ENCODE data around the gene TCEAL4. TPM values are rescaled to one million over a fixed set of nuclear protein-coding genes. Genes with fewer than 3 reads are reported as not detected.
A peak's percentile ranks its signal among the peaks of the same experiment; 100 is the strongest.
"Not testable (repeated sequence)": the region's sequence is repeated elsewhere in the genome, so short reads cannot be mapped to it uniquely, and the experiment has no call there.

TCEAL4 gene
- total RNA-seq, 1 donor from 2014 or later: 92.3 TPM

- Histone ChIP-seq H3K27me3 (no peaks in the 10 kb centered on the region), H3K27ac (peak overlapping the region; percentile 87), H3K4me1 (no peaks in the 10 kb centered on the region), H3K9me3 (no peaks in the 10 kb centered on the region), H3K4me3 (peak overlapping the region; percentile 65), H3K36me3 (no peaks in the 10 kb centered on the region)
- intact Hi-C loops (cut with DNase I): no loop called here
- DNase-seq: no peak
- ATAC-seq: no peak
- TF ChIP-seq, protein P1, sequence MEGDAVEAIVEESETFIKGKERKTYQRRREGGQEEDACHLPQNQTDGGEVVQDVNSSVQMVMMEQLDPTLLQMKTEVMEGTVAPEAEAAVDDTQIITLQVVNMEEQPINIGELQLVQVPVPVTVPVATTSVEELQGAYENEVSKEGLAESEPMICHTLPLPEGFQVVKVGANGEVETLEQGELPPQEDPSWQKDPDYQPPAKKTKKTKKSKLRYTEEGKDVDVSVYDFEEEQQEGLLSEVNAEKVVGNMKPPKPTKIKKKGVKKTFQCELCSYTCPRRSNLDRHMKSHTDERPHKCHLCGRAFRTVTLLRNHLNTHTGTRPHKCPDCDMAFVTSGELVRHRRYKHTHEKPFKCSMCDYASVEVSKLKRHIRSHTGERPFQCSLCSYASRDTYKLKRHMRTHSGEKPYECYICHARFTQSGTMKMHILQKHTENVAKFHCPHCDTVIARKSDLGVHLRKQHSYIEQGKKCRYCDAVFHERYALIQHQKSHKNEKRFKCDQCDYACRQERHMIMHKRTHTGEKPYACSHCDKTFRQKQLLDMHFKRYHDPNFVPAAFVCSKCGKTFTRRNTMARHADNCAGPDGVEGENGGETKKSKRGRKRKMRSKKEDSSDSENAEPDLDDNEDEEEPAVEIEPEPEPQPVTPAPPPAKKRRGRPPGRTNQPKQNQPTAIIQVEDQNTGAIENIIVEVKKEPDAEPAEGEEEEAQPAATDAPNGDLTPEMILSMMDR (IDR thresholded peaks at IDR 0.05): no peak
These were observed 1.3 kb downstream of the TCEAL4 start for GRCh38 chrX:103586659-103587058.

DNA sequence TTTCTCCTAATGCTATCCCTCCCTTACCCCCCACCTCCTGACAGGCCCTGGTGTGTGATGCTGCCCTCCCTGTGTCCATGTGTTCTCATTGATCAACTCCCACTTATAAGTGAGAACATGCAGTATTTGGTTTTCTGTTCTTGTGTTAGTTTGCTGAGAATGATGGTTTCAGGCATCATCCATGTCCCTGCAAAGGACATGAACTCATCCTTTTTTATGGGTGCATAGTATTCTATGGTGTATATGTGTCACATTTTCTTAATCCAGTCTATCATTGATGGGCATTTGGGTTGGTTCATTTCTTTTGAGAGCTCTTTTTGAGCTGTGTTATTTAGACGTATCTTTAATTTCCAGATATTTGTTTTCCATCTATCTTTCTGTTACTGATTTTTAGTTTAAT, 7.0 kb downstream of the TCEAL4 start:
- H3K4me1 ChIP-seq; ATAC-seq; H3K9me3 ChIP-seq; DNase-seq; H3K27ac ChIP-seq; H3K27me3 ChIP-seq; H3K36me3 ChIP-seq; H3K4me3 ChIP-seq; intact Hi-C loops (cut with DNase I): not testable (repeated sequence)

DNA sequence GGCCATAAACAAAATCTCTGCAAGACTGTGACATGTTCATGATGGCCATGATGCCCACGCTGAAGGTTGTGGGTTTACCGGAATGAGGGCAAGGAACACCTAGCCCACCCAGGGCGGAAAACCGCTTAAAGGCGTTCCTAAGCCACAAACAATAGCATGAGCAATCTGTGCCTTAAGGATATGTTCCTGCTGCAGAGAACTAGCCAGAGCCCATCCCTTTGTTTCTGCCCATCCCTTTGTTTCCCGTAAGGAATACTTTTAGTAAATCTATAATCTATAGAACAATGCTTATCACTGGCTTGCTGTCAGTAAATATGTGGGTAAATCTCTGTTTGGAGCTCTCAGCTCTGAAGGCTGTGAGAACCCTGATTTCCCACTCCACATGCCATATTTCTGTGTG, 9.9 kb downstream of the TCEAL4 start:
- H3K4me1 ChIP-seq; intact Hi-C loops (cut with DNase I); ATAC-seq: not testable (repeated sequence)

DNA sequence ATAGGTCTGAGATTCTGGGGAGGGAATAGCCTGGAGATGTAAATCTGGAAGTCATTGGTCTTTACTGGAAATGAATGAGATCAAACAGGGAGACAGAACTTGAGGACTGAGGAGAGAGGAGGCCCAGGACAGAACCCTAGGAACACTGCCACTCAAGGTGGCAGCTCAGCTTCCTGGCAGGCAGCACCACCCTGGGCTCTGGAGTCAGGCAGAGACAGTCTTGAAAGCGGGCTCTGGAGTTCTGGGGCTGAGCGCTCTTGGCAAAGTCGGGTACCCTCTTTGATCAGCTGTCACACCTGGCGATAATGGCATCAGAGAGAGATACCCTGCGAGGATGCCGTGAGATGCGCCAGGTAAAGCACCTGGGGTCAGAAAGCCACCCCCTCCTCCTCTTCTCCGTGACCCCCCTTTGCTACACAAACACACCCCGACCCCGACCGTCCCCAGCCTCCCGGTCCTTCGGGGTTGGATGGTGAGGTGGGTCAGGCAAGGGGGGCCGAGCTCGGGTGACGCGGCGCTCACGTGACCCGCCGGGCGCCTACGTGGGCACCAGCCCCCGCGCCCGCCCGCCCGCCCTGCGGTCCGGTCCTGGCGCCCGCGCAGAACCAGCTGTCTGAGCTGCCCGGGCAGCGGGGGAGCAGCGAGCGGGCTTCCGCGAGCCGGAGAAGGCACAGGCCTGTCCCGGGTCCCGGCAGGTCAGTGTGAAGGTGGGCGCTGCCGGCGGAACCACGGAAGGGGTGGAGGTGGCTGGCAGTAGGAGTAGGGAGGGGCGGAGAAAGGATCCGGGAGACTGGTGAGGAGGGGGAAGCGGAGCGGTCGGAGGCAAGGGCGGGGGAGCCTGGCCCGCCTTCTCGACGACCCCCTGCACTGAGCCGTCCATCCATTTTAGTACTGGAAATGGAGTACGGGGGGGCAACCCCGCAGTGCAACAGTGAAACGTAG, 22.3 kb downstream of the TCEAL4 start, which contains the start of gene TCEAL3:
Gene TCEAL3 (plus strand): TSS at position 600 of the 942 bp plus-strand sequence. CDS start 1,102 bp downstream, outside the sequence.
- Histone ChIP-seq H3K36me3 (no peaks in the 10 kb centered on the region), H3K4me3 (peak within 1 kb of the TSS; percentile 61), H3K27me3 (no peaks in the 10 kb centered on the region), H3K27ac (peak within 1 kb of the TSS; percentile 86), H3K9me3 (no peaks in the 10 kb centered on the region), H3K4me1 (no peaks in the 10 kb centered on the region)
- TF ChIP-seq, protein P1 (IDR thresholded peaks at IDR 0.05): no peak
- intact Hi-C loops (cut with DNase I): no loop called here
- DNase-seq: peak; percentile 82
- peak; percentile 97 for ATAC-seq

More for the DNA sequence above, 9.9 kb downstream of the TCEAL4 start:
- not testable (repeated sequence) for H3K4me3 ChIP-seq, H3K9me3 ChIP-seq, DNase-seq, H3K27me3 ChIP-seq, H3K36me3 ChIP-seq, H3K27ac ChIP-seq

- TF ChIP-seq, protein P1 (IDR thresholded peaks at IDR 0.05): no peak
- no peaks in the 10 kb centered on the region for H3K27me3 ChIP-seq
- ATAC-seq (peak; percentile 64), DNase-seq (peak; percentile 62)
- no peaks in the 10 kb centered on the region for H3K4me1 ChIP-seq
- peak overlapping the region; percentile 61 for H3K4me3 ChIP-seq
- H3K9me3 ChIP-seq: no peaks in the 10 kb centered on the region
- intact Hi-C loops (cut with DNase I): no loop called here
- no peaks in the 10 kb centered on the region for H3K36me3 ChIP-seq
- H3K27ac ChIP-seq: peak overlapping the region; percentile 86
These were observed 23.1 kb downstream of the TCEAL4 start for GRCh38 chrX:103608306-103608963.

DNA sequence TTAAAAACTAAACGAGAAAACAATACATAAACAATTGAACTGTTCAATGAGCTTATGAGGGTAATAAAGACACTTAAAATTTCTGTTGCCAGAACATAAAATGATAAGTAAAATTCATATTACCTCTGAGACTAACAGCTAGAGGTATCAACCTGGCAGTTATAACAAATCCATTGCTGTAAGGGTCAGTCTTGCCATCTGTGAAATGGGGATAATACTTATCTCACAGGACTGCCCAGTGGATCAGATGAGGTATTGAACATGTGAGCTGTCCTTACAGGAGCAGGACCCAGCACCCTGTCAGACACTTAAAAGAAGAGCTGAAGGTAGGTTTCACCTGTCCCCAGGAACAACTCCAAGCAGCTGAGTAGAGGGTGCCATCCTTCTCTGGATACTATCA, 25.0 kb downstream of the TCEAL4 start:
- DNase-seq: no peak
- Histone ChIP-seq H3K4me1 (no peaks in the 10 kb centered on the region), H3K36me3 (no peaks in the 10 kb centered on the region), H3K4me3 (no peak overlapping the region), H3K27ac (no peak overlapping the region), H3K27me3 (no peaks in the 10 kb centered on the region), H3K9me3 (no peaks in the 10 kb centered on the region)
- intact Hi-C loops (cut with DNase I): no loop called here
- TF ChIP-seq, protein P1 (IDR thresholded peaks at IDR 0.05): no peak
- no peak for ATAC-seq
